Chondrocyte (in vitro differentiated cells): ENCODE measurements around the gene USP3. TPM values are rescaled to one million over a fixed set of nuclear protein-coding genes. Genes with fewer than 3 reads are reported as not detected.

Experiments
- DNase-seq: peaks from one replicate; pipeline ENCODE4 v3.0.0; 2021; ENCODE audit warnings: mixed read lengths, low spot score
- H3K27ac Mint-ChIP-seq: one replicate; pipeline ENCODE4 v1.8.0; 2021; ENCODE audit warnings: mild to moderate bottlenecking, moderate library complexity, mixed read lengths; ENCODE audit not compliant: unreplicated experiment
- H3K27me3 Mint-ChIP-seq: 2 replicates; pipeline ENCODE4 v1.8.0; 2021; ENCODE audit warnings: low read depth, mixed read lengths
- H3K36me3 Mint-ChIP-seq: 2 replicates; pipeline ENCODE4 v1.8.0; 2021; ENCODE audit warnings: low read depth, mixed read lengths
- H3K4me1 Mint-ChIP-seq: 2 replicates; pipeline ENCODE4 v1.8.0; 2021; ENCODE audit warnings: low read depth, mild to moderate bottlenecking, mixed read lengths
- H3K4me3 Mint-ChIP-seq: one replicate; pipeline ENCODE4 v1.8.0; 2021; ENCODE audit warnings: mild to moderate bottlenecking, moderate library complexity, mixed read lengths; ENCODE audit not compliant: unreplicated experiment
- H3K9me3 Mint-ChIP-seq: 2 replicates; pipeline ENCODE4 v1.8.0; 2021; ENCODE audit warnings: low read depth, mixed read lengths
- CTCF ChIP-seq: fragments of 200-600 bp; sonication (generic); IDR thresholded peaks from 2 replicates; pipeline ENCODE4 v1.5.0; 2021; ENCODE audit warnings: antibody characterized with exemption, mild to moderate bottlenecking, moderate library complexity
- total RNA-seq: library from RNA; stranded (reverse); gene quantifications from 3 replicates; pipeline ENCODE4 v1.2.1, GENCODE V29; 2021

The USP3 gene
- total RNA-seq, 1 donor from 2014 or later = 27.6 TPM

GRCh38 chr15:63502843-63503738 is 1.3 kb upstream of the USP3 start:
- DNase-seq = no peak
- peak overlapping the region; percentile 88 for H3K27ac Mint-ChIP-seq
- no peaks in the 10 kb centered on the region for H3K9me3 Mint-ChIP-seq
- H3K36me3 Mint-ChIP-seq = no peaks in the 10 kb centered on the region
- no peaks in the 10 kb centered on the region for H3K27me3 Mint-ChIP-seq
- H3K4me1 Mint-ChIP-seq = peaks cover 54% of the 10 kb centered on the region
- no peak for TF ChIP-seq CTCF
- peak overlapping the region; percentile 77 for H3K4me3 Mint-ChIP-seq

- no peaks in the 10 kb centered on the region for H3K9me3 Mint-ChIP-seq
- H3K36me3 Mint-ChIP-seq = no peaks in the 10 kb centered on the region
- H3K4me3 Mint-ChIP-seq = peak overlapping the region; percentile 77
- peaks cover 61% of the 10 kb centered on the region for H3K4me1 Mint-ChIP-seq
- H3K27ac Mint-ChIP-seq = peak overlapping the region; percentile 88
- TF ChIP-seq CTCF = no peak
- DNase-seq = no peak
- no peaks in the 10 kb centered on the region for H3K27me3 Mint-ChIP-seq
These were observed 600 bp upstream of the USP3 start for GRCh38 chr15:63503739-63504246.

GRCh38 chr15:63504979-63505841 is 817 bp downstream of the USP3 start:
- Mint-ChIP-seq H3K4me3 (peak overlapping the region; percentile 74), H3K4me1 (peaks cover 74% of the 10 kb centered on the region), H3K27me3 (no peaks in the 10 kb centered on the region), H3K27ac (peak overlapping the region; percentile 89), H3K9me3 (no peaks in the 10 kb centered on the region), H3K36me3 (no peaks in the 10 kb centered on the region)
- TF ChIP-seq CTCF = peak; percentile 49
- DNase-seq = no peak

GRCh38 chr15:63505842-63506222 is 1.4 kb downstream of the USP3 start:
- H3K4me3 Mint-ChIP-seq = peak overlapping the region; percentile 74
- H3K9me3 Mint-ChIP-seq = no peaks in the 10 kb centered on the region
- DNase-seq = no peak
- H3K27me3 Mint-ChIP-seq = no peaks in the 10 kb centered on the region
- H3K4me1 Mint-ChIP-seq = peaks cover 74% of the 10 kb centered on the region
- no peaks in the 10 kb centered on the region for H3K36me3 Mint-ChIP-seq
- peak overlapping the region; percentile 89 for H3K27ac Mint-ChIP-seq
- TF ChIP-seq CTCF = peak; percentile 0

- H3K4me3 Mint-ChIP-seq = peak overlapping the region; percentile 74
- H3K4me1 Mint-ChIP-seq = peaks cover 71% of the 10 kb centered on the region
- TF ChIP-seq CTCF = no peak
- no peak for DNase-seq
- no peaks in the 10 kb centered on the region for H3K27me3 Mint-ChIP-seq
- no peak overlapping the region for H3K27ac Mint-ChIP-seq
- H3K9me3 Mint-ChIP-seq = no peaks in the 10 kb centered on the region
- no peaks in the 10 kb centered on the region for H3K36me3 Mint-ChIP-seq
These were observed 2.2 kb downstream of the USP3 start for GRCh38 chr15:63506537-63507035.
